ENCODE measurements around the gene TBC1D7. TPM values are rescaled to one million over a fixed set of nuclear protein-coding genes. Genes with fewer than 3 reads are reported as not detected.

TBC1D7 gene
- total RNA-seq, 1 experiment from 2014 or later = 29.2 TPM

DNA sequence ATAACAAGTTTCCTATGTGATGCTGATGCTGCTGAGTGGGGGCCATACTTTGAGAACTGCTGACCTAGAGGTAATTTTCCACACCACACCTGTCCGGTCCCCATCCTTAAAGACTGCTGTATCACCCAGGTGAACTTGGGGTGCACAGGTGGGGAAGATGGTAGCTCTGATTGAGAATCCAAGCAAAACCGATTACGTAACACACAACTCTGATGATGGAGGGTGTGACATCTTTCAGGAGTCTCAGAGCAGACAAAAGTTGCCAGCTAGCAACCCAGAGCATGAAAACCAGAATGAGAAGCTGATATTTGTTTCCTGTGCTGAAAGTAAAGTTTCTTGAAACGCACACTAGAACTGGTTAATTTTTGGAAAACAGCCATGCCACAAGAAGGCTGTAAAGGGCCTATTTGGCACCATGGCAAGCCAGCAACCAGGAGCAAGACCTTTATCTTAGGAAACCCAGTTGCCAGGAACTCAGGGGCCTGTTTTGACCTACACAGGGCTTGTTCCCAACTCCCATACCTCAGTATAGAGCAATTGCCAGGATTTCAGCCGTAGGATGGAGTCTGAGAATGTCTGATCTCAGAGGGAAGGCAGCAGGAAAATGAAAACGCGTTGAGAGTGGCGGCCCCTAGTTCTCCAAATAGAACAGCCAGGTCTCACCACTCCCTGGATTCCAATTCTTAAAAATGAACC, 21.6 kb upstream of the TBC1D7 start:
- Histone ChIP-seq H4K20me1 (ENCODE audit: insufficient read depth) (no peaks in the 10 kb centered on the region), H3K9me2 (ENCODE audit: insufficient read depth) (no peaks in the 10 kb centered on the region), H3K9me3 (ENCODE audit: insufficient read depth, low read depth) (no peaks in the 10 kb centered on the region), H3K4me2 (no peak overlapping the region), H3K36me3 (ENCODE audit: low read depth) (no peaks in the 10 kb centered on the region), H3K79me2 (ENCODE audit: low read depth) (no peaks in the 10 kb centered on the region), H3F3A (ENCODE audit: insufficient read depth, low read depth) (peaks cover 13% of the 10 kb centered on the region), H3K27me3 (ENCODE audit: insufficient read depth, low read depth) (no peaks in the 10 kb centered on the region), H3K4me3 (no peak overlapping the region), H2AFZ (no peak overlapping the region), H3K4me1 (replicated peaks; ENCODE audit: insufficient read depth) (peaks cover 21% of the 10 kb centered on the region), H3K27ac (no peak overlapping the region)
- TF ChIP-seq EZH2 (IDR thresholded peaks at IDR 0.05; ENCODE audit: low read depth) = no peak
- TF ChIP-seq, protein P1, sequence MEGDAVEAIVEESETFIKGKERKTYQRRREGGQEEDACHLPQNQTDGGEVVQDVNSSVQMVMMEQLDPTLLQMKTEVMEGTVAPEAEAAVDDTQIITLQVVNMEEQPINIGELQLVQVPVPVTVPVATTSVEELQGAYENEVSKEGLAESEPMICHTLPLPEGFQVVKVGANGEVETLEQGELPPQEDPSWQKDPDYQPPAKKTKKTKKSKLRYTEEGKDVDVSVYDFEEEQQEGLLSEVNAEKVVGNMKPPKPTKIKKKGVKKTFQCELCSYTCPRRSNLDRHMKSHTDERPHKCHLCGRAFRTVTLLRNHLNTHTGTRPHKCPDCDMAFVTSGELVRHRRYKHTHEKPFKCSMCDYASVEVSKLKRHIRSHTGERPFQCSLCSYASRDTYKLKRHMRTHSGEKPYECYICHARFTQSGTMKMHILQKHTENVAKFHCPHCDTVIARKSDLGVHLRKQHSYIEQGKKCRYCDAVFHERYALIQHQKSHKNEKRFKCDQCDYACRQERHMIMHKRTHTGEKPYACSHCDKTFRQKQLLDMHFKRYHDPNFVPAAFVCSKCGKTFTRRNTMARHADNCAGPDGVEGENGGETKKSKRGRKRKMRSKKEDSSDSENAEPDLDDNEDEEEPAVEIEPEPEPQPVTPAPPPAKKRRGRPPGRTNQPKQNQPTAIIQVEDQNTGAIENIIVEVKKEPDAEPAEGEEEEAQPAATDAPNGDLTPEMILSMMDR (conservative IDR thresholded peaks at IDR 0.05) = no peak
- BruUV-seq (replicated peaks) = no TSS peak
- POLR2A ChIA-PET (ENCODE audit: unreplicated experiment) = no interaction called here
- intact Hi-C loops (cut with micrococcal nuclease; ENCODE audit: unreplicated experiment) = no loop called here
- CTCF ChIA-PET = no interaction called here
- no peak for DNase-seq

DNA sequence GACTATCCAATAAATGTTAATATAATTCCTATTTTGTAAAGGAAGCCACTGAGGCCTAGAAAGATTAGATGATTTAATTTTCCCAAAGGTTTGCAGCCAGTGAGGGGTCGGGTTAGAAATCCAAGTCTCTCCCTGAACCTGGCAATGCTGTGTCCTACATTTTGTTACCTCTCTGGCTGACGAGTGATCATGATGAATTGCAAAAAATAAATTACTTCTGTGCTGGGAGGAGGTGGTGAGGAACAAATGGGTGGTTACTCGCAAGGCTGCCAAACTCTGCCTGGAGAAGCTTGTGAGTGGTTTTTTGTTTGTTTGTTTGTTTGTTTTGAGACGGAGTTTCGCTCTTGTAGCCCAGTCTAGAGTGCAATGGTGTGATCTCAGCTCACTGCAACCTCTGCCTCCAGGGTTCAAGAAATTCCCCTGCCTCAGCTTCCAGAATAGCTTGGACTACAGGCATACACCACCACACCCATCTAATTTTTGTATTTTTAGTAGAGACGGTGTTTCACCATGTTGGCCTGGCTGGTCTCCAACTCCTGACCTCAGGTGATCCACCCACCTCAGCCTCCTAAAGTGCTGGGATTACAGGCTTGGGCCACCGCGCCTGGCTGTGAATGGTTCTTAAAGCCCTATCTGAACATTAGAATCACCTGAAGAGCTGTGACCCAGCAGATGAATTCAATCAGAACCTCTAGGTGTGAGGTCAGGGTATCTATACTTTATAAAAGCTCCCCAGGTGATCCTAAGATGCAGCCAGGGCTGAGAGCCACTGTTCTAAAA, 20.2 kb upstream of the TBC1D7 start:
- no TSS peak for BruUV-seq (replicated peaks)
- CTCF ChIA-PET = no interaction called here
- Histone ChIP-seq H3K79me2 (ENCODE audit: low read depth) (no peaks in the 10 kb centered on the region), H3K36me3 (ENCODE audit: low read depth) (no peaks in the 10 kb centered on the region), H3K27me3 (ENCODE audit: insufficient read depth, low read depth) (no peaks in the 10 kb centered on the region), H3K4me3 (no peak overlapping the region), H3K9me3 (ENCODE audit: insufficient read depth, low read depth) (no peaks in the 10 kb centered on the region), H3K4me2 (no peak overlapping the region), H4K20me1 (ENCODE audit: insufficient read depth) (no peaks in the 10 kb centered on the region), H3F3A (ENCODE audit: insufficient read depth, low read depth) (no peaks in the 10 kb centered on the region), H3K27ac (no peak overlapping the region), H3K4me1 (replicated peaks; ENCODE audit: insufficient read depth) (peaks cover 7% of the 10 kb centered on the region), H3K9me2 (ENCODE audit: insufficient read depth) (no peaks in the 10 kb centered on the region), H2AFZ (no peak overlapping the region)
- DNase-seq = no peak
- POLR2A ChIA-PET (ENCODE audit: unreplicated experiment) = interaction anchor here (0.6 kb wide), 1 partner anchor 186 kb away, joined by 4 read pairs; no protein-coding TSS in a partner anchor
- intact Hi-C loops (cut with micrococcal nuclease; ENCODE audit: unreplicated experiment) = no loop called here
- TF ChIP-seq, protein P1 (conservative IDR thresholded peaks at IDR 0.05) = no peak
- TF ChIP-seq EZH2 (IDR thresholded peaks at IDR 0.05; ENCODE audit: low read depth) = no peak

DNA sequence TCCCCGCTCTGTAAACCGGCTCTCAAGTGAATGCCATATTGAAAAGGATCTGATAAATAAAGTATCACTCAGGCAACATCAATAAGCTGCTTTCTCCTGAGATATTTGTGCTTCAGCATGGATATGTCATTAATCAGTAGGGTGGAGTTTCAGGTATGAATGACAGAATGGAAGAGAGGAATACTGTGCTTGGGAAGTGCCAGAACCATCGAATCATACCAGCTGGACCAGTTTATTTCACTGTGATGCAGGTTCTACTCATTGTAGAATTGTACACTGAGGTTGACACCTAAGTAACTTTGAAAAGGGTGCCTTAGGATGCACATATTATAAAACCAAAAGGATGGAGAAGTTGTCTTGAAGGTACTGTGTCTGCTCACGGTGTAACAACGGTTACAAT, 17.9 kb upstream of the TBC1D7 start:
- ChIA-PET CTCF (no interaction called here), POLR2A (ENCODE audit: unreplicated experiment) (no interaction called here)
- Histone ChIP-seq H3K4me2 (no peak overlapping the region), H3K27ac (no peak overlapping the region), H3K9me3 (ENCODE audit: insufficient read depth, low read depth) (no peaks in the 10 kb centered on the region), H3K79me2 (ENCODE audit: low read depth) (no peaks in the 10 kb centered on the region), H3F3A (ENCODE audit: insufficient read depth, low read depth) (no peaks in the 10 kb centered on the region), H2AFZ (no peak overlapping the region), H3K27me3 (ENCODE audit: insufficient read depth, low read depth) (no peaks in the 10 kb centered on the region), H3K36me3 (ENCODE audit: low read depth) (no peaks in the 10 kb centered on the region), H3K4me1 (replicated peaks; ENCODE audit: insufficient read depth) (peaks cover 6% of the 10 kb centered on the region; the same call in 1 of the 2 replicates), H3K9me2 (ENCODE audit: insufficient read depth) (no peaks in the 10 kb centered on the region), H4K20me1 (ENCODE audit: insufficient read depth) (no peaks in the 10 kb centered on the region), H3K4me3 (no peak overlapping the region)
- BruUV-seq (replicated peaks) = no TSS peak
- TF ChIP-seq, protein P1 (conservative IDR thresholded peaks at IDR 0.05) = no peak
- TF ChIP-seq EZH2 (IDR thresholded peaks at IDR 0.05; ENCODE audit: low read depth) = no peak
- intact Hi-C loops (cut with micrococcal nuclease; ENCODE audit: unreplicated experiment) = no loop called here
- DNase-seq = peak in 1 of 2 experiments; percentile 43

Data from PC-9 (cell line).